ENCODE data around the gene MORN5.

The MORN5 gene

DNA sequence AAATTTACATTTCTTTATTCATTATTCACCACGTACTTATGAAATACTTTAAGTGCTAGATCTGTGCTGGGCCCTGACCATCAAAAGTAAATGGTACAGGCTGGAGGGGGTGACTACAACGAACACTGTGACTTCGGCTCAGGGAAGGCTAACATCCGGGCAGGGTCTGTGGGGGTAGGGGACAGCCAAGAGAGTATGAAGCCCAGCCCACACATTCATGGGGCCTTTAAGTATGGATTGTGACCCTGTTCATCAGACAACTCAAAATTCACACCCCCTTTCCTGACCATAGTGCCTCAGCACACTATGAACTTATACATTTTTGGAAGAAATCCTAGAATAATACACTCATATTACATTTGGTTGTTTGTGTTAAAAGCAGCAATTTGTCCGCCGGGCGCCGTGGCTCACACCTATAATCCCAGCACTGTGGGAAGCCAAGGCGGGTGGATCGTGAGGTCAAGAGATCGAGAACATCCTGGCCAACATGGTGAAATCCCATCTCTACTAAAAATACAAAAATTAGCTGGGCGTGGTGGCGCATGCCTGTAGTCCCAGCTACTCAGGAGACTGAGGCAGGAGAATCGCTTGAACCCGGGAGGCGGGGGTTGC, 33.3 kb downstream of the MORN5 start:
- no peak for DNase-seq

DNA sequence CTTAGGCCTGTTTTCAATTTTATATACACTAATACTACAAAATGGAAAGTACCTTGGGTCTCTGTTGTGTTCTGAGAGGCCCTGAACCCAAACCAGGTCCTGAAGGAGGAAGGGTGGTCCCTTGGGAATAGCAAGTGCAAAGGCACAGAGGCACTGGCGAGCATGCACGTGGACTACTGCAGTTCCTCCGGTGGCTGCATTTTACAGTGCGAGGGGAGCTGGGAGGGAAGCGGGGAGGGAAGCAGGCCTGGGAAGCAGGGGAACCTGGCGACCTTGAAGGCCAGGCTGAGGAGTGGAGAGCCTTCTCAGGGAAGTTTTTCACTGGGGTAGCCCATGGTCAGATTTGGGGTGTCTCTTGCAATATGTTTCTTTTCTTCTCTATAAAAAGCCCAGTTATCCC, 33.9 kb downstream of the MORN5 start:
- no peak for DNase-seq

DNA sequence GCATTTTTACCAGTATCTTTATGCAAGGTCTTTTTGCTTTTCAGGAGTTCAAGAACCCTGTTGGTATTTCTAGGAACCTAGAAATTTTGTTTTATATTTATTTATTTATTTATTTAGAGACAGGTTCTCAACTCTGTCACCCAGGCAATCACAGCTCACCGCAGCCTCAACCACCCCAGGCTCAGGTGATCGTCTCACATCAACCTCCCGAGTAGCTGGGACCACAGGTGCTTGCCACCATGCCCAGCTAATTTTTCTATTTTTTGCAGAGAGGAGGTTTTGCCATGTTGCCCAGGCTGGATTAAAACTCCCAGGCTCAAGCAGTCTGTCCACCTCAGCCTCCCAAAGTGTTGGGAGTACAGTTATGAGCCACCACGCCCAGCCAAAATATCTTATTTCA, 36.2 kb downstream of the MORN5 start:
- DNase-seq: no peak

DNA sequence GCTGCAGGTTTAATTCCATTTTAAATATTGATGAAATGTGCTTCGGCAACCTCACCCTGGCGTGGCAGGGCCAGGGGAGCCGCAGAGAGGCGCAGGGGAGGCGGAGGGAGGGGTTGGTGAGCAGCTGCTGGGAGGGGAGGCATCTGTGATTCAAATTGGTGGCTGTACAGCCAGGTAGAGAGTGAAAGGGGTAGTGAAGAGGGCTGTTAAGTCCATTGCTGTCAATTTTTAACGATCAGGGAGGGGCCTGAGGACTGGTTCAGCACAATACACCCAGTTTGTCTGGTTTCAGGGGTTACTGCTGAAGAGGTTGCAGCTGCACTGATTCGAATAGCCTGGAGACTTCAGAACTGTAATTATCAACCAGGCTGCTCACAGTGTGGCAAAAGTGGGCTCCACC, 37.7 kb downstream of the MORN5 start:
- peak; percentile 53 for DNase-seq

DNA sequence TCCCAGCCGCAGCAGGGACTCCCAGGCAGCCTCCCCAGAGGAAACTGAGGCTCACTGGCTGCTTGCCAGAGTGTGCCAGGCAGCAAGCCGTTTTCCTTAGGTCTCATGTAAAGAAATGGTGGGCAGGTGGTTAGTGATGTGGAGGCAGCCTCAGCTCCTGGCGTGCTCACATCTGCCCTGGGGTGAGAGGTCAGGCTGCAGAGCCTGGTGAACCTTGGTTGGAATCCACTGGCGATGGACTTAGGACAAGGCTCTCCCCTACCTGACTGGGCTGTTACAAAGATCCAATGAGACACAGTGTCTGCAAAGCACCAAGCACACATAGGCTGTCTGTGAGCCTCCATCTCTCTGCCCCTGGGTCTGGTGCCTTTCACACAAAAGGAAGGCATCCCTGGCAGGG, 38.2 kb downstream of the MORN5 start:
- DNase-seq: no peak

DNA sequence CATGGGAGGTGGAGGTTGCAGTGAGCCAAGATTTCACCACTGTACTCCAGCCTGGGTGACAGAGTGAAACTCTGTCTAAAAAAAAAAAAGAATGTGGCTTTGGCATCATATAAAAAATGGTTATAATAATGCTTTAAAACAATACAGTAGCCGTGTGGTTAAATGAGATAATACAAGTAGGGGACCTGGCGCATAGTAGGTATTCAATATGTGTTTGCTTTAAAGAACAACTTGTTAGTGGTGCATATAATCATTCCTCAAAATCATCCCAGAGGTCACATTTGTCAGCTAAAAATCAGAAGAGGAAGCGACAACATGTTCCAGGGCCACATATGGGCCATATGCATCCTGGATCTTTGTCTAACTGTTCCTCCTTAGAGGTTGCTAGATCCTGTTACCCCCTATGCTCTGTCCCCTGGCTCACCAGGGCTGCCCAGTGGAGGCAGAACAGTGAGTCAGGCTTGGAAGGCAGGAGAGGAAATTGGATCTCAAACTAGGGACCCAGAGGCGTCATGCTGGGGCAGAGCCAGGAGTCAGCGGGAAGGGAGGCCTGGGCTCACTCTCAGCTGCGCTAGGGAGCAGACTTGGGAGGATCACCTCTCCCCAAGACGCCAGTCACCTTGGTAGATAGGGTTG, 41.4 kb downstream of the MORN5 start:
- DNase-seq: no peak

DNA sequence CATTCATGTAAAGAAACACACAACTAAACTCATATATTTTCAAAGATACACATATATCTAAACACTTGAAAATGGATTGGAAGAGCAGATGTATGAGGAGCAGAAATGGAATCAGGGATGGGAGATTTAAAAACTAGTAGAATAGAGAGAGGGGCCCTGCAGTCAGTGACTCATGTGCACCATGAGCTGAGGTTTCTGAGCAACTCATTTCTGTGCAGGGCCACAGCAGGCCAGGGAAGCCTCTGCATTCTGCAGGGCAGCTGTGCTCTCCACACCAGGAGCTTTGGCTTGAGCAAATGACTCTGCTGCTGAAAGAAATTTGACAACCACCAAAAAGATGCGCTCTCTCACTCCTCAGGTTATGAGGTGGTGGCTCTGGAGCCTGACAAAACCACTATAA, 41.9 kb downstream of the MORN5 start:
- no peak for DNase-seq

DNA sequence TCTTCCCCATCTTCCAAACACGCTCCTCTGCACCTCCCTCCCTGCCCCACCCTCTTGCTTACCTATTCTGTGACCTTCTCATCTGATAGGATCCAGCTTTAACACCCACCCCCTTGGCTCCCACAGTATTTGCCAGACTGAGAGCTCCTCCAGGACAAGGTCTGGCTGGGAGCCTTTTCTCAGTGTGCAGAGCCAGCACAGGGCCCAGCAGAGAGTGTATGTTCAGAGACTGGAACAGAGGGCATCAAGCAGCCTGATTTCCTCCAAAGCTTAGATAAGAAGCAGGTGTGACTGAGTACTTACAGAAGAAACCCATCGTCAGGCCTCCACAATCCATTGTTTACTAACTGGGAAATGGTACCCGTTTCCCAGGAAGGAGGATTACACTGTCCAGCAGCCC, 42.4 kb downstream of the MORN5 start:
- DNase-seq: no peak

DNA sequence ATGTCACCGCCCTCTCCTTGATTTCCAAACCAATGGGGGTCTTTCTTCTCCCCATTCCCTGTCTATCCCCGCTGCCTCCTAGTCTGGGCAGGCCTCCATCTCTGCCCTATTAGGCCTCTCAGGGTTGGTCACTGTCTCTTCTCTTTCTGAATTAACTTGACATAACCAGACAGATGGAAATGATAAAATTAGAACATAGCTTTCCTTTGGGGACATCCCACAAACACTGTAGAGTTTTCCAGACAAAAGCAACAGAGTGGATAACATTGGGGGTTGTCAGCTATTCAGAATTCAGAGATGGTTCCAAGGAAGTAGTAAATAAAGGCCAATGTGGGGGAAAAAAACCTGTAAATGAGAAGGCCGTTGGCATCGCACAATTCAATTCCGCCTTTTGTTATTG, 44.3 kb downstream of the MORN5 start:
- DNase-seq: no peak

DNA sequence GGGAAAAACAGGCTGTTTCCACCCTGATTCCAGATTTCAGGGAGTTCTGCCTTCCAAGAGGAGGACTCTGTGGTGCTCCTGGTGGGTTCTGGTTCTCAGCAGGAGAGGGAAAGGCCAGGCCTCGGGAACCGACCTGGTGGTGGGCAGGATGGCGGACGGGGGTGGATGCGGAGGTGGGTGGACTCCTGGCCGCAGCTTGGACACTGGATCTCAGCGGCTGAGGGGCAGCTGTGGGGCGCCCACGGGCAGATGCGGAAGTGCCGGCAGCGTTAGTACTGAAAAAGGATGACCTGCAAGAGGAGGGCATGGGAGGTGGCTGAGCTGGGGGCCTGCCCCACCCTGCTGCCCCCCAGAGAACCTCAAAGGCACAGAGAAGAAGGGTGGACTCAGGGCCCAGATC, 44.8 kb downstream of the MORN5 start:
- no peak for DNase-seq

DNA sequence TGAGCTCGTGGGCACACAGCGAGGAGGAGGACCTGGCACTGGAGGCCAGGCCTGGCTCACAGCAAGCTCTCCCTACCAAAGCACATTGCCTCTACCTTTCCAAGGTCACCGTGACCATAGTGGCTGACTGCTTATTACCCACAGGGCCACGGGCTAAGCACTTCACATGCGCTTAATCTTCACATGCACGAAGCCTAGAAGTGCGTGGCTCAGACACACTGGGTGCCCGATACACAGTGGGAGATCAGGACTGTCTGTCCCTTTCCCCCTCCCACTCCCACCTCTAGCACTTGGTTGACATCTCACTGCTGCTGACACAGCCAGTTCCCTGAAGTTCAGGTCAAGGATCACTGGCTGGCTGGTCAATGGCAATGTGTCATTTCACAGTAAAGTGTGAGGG, 45.5 kb downstream of the MORN5 start:
- no peak for DNase-seq

DNA sequence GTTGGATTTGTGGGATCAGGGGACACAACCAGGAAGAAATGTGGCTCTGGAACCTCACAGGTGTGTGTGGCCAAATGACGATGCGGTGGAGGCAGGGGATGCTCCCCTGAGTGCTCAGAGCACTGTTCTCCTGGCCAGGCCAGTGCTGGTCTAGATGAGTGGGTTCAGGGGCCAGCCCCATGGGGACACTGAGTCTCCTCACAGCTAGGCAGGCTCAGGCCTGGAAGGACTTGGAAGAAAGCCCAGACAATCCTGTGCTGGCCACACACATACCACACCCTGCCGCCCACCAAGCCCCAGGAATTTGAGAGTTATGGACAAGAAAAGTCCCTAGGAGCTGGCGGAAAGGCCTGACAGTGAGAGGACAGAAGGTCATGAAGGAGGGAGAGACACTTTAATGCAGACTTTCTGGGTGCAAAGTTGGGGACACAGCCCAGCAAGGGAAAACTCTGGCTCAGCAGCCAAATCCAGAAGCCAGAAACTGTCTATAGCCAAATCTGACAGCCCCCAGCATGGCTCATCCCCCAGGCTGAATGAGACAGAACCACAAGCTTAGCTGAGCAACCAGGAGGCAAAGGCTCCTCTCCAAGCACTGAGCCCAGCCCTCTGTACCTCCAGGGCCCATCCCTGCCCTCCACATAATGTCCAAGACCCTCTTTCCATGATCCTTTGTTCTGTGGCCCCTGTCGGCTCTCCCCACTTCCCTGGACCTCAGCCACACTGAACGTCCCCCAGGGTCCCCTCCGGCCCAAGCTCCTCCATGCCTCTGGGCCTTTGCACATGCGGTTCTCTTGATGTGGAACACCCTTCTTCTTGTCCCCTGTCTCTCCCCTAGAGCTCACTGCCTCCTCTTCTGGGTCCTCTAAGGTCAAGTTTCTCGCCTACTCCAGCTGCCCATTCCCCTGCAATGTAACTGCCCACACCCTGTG, 46.7 kb downstream of the MORN5 start:
- no peak for DNase-seq

DNA sequence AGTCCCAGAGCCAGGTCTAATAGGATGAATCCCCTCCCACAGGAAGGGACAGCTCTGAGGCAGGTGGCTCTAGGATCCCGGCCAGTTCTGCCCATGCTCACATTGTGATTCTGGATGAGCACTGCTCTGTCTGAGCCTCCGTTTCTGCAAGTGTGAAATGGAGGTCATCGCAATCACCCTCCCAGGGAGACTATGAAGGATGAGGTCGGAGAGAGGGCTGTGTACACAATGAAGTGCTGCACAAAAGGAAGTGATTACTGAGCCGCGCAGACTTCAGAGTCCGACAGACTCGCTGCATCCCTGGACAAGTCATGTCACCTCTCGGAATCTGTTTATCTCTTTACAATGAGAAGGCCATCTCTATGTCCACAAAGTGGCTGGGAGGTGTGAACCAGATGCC, 47.4 kb downstream of the MORN5 start:
- DNase-seq: no peak

DNA sequence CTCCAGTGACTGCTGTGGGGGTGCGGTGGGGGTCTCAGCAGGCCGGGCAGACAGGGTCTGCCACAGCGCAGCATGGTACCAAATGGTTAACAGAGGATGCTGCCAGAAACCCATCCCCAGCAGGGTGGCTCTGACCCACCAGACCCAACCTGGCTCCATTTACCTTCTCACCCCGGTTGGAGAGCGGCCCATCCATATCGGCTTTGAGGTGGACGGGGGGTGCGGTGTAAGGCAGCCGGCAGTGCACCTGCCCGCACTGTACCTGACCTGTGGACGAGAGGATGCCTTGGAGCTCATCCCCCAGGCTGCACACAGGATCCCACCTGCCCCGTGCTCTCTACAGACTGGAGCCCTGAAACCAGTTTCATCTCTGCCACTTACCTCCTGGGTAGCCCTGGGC, 49.7 kb downstream of the MORN5 start:
- DNase-seq: no peak

DNA sequence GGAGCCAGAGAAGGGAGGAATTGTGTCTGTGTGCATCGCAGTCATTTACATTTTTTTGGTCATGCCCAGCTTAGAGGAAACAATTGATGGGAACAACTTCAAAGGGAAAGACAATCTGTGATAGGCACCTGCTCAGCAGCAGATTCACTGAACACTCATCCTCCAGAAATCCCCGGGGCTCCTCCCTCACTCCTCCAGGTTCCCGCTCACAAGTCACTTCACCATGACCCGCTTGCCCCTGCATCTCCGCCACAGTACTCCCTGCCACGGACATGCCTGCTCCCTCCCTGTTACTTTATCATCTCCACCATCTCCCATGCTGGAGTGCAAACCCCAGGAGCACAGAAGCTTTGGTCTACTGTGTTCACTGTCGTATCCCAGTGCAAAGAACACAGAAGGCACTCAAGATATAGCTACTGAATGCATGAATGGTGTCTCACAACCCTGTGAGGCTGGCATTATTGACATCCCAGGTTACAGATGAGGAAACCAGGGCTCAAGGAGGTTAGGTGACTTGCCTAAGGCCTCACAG, 52.8 kb downstream of the MORN5 start:
- DNase-seq: no peak

DNA sequence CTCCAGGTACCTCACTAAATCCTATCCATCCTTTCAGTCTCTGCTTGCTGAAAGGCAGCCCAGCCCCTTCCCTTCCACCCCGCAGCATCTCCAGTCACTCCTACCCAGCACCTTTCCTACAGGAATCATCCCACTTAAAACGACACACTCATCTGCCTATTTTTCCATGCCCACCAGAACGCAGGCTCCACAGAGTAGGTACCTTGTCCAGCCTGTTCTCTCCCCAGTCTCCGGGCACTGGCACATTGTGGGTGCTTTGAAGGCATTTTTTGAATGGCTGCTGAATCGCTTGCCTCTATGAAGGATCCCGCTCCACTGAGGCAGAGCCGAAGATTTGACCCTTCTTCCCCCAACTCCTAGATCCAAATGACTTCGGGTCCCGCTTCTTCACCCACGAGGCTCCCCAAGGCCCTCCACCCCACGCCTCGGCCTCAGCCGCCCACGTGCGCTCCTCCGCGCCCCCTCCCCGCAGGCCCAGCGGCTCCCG, 53.4 kb downstream of the MORN5 start:
- no peak for DNase-seq

DNA sequence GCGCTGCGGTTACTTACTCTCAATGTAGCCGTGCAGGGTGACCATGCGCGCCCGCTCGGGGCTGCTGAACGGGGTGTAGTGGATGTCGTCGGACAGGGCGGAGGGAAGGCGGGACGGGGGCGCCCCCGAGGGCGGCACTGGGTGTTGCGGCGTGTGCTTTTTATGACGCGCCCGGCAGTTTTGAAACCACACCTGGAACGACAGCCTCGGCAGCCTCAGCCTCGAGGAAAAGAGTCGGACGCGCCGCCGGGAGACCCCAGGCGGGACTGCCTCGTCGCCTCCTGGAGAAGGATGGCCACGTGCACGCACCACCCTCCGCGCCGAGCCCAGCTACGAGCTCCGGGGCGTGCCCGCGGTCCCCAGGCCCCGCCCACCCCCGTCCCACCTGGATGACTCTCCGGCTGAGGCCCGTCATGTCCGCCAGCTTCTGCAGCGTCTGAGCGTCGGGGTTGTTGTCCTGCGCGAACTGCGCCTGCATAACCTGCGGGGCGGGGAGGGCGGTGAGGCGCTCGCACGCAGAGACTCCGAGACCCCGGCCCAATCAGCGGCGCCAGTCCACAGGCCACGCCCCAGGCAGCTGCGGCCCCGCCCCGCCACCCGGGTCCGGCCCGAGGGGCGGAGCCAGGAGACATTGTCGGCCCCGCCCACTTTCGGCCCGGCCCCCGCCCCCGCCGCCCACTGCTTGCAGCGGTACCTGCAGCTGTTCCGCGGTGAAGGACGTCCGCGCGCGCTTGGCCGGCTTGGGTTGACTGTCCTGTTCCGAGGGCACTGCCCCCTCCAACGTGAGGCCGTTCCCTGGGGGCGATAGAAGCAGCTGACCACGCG, 54.1 kb downstream of the MORN5 start:
- DNase-seq: peak; percentile 81

DNA sequence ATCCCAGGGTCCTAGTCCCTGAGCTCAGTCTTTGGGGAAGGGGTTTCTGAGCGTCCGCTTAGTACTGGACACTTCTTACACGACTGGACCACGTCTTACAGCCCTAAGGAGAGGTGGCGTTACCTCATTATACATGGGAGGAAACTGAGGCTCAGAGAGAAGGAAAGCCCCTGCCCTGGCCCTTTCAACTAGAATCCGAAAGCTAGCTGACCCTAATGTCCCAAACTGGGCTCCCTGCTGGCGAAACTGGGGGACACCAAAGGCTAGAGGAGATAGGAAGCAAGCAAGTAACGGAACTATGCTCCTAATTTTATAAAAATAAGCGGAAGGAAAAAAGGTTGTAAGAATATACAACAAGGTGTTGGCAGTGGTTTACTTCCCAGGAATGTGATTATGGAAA, 54.8 kb downstream of the MORN5 start:
- DNase-seq: no peak

DNA sequence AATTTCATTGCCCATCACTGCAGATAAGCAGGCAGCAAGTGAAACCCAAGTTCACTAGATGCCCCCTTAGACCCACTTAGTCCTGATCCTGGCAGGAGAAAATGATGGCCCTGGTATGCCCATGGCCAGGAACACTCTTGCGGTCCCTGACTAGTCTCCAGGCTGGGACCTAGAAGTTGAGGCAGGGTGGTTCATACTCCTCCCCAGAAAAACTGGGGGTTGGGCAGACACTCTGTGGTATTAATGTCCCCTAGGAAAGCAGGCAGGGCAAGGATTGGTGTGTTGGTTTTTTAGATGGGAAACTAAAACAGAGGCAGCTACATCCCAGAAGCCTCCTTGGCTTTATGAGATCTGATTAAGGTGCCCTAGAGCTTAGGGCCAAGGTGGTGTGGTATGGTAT, 56.0 kb downstream of the MORN5 start:
- no peak for DNase-seq

DNA sequence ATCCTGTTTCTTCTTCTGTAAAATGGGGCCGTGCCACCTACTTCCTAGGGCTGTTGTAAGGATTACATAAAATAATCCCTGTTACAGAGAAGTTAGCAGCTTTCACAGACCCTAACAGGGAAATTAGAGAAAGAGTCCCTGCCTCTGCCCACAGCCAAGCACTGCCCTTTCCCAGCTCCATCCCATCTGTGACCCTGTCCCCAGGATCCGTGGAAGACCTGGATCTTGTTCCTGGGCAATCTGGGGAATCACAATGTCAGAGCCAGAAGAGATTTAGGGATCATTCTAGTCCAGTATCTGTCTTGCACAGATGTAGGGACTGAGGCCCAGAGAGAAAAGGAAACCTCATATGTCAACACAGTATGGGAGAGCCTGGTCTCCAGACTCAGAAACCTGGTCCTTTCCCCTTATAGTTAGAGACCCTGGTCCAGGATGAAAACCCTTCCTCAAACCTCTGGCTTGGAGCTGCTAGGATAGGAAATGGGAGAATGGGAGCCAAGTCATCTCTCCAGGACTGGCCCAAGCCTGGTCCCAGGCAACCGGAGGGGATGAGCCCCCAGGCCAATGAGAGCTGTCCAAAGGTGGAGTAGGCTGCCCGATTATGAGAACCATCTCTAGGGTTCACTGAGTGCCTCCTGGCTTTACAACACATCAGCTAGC, 56.6 kb downstream of the MORN5 start:
- no peak for DNase-seq

DNA sequence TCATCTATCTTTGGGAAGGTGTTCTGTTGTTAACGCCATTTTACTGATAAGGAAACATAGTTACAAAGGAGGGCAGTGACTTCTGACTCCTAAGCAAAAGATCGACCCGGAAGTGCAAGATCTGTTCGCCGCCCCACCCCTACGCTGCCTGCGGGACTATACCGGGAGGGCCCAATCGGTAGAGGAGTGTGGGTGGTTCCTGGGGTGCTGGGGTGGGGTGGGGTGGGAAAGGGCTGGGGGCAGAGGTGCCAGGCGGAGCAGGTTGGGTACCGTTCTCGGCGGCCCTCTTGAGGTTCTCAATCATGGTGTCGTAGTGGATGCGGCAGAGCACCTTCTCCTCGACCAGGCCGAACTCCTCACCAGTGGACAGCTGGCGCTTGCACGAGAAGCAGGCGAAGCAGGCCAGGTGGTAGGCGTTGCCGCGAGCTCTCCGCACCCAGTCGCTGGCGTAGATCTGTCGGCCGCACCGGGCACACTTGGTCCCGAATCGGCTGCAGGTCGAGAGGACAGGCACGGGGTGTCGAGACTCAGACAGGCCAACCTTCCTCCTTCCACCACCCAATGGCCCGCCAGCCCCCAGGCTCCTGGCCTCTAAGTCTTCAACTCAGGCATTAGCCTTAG, 57.2 kb downstream of the MORN5 start:
- no peak for DNase-seq

DNA sequence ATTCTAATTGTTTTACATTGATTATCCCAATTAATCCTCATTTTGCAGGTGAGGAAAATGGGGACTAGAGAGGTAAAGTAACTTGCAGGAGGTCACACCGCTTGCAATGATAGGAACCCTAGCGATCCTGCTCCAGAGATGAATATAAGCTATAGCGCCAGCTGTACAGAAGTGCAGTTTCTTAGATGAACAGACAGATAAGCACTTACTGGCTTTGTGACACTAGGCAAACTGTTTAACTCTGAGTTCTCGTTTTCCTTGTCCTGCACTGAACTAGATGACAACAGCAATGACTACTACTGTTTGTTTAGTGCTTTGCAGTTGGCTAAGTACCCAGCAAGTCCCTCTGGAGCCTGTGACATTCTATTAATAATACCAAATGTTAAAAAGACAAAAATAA, 57.9 kb downstream of the MORN5 start:
- no peak for DNase-seq
